Natural killer cell (primary cell): ENCODE data around the gene ENO1. TPM values are rescaled to one million over a fixed set of nuclear protein-coding genes. Genes with fewer than 3 reads are reported as not detected.

Source experiments
- ATAC-seq, 3 donors: fragments of 150-1000 bp in 2 of 3; fragments of 200-7000 bp in 1 of 3; cut with Tn5 transposase; 1 replicate in 1 of 3; 2 replicates in 2 of 3; pipeline ENCODE4 v1.10.0; 2021; ENCODE audit warnings: mild to moderate bottlenecking in 2 of 3, moderate library complexity in 2 of 3
- DNase-seq, 2 donors: peaks; one replicate each; pipeline versions ENCODE4 v3.0.0 to v3.0.0-alpha.2; 2013 to 2021; ENCODE audit warnings: mixed read lengths in 1 of 2
- H3K27ac ChIP-seq: one replicate; pipeline ENCODE4 v1.5.1; 2013; ENCODE audit warnings: mild to moderate bottlenecking, low read length
- H3K27me3 ChIP-seq: one replicate; pipeline ENCODE4 v1.6.1; 2013; ENCODE audit warnings: low read length; ENCODE audit not compliant: control insufficient read depth, insufficient read depth
- H3K36me3 ChIP-seq: one replicate; pipeline ENCODE4 v1.6.1; 2013; ENCODE audit warnings: low read length; ENCODE audit not compliant: control insufficient read depth, insufficient read depth
- H3K4me1 ChIP-seq: one replicate; pipeline ENCODE4 v1.6.1; 2013; ENCODE audit warnings: low read length; ENCODE audit not compliant: control insufficient read depth, insufficient read depth
- H3K4me3 ChIP-seq: one replicate; pipeline ENCODE4 v1.5.1; 2013; ENCODE audit warnings: low read length
- H3K9me3 ChIP-seq: one replicate; pipeline ENCODE4 v1.6.1; 2013; ENCODE audit warnings: low read length; ENCODE audit not compliant: control insufficient read depth, insufficient read depth
- H3K27ac Mint-ChIP-seq, 2 donors: one replicate each; pipeline ENCODE4 v1.8.0; 2022; ENCODE audit warnings: mild to moderate bottlenecking in 2 of 2, mixed read lengths in 2 of 2, moderate library complexity in 1 of 2
- H3K27me3 Mint-ChIP-seq, 2 donors: one replicate each; pipeline ENCODE4 v1.8.0; 2022; ENCODE audit warnings: low read depth in 2 of 2, mixed read lengths in 2 of 2
- H3K36me3 Mint-ChIP-seq: one replicate; pipeline ENCODE4 v1.8.0; 2022; ENCODE audit warnings: mixed read lengths
- H3K4me1 Mint-ChIP-seq, 2 donors: one replicate each; pipeline ENCODE4 v1.8.0; 2022; ENCODE audit warnings: mixed read lengths in 2 of 2
- H3K4me3 Mint-ChIP-seq: one replicate; pipeline ENCODE4 v1.8.0; 2022; ENCODE audit warnings: mild to moderate bottlenecking, moderate library complexity, mixed read lengths
- H3K9me3 Mint-ChIP-seq, 2 donors: one replicate each; pipeline ENCODE4 v1.8.0; 2022; ENCODE audit warnings: mixed read lengths in 2 of 2
- CTCF ChIP-seq: fragments of 200-600 bp; IDR thresholded peaks from one replicate; pipeline ENCODE4 v1.8.0; 2022; ENCODE audit warnings: antibody characterized with exemption
- WGBS: methylation state at CpG from one replicate; pipeline ENCODE4 v1.1.7; 2013; ENCODE audit warnings: missing lambda C conversion rate; ENCODE audit not compliant: insufficient coverage; 5-methylcytosine and 5-hydroxymethylcytosine counted together
- intact Hi-C: fragments of 100-400 bp; cut with micrococcal nuclease; formaldehyde crosslinking; loops from one replicate; pipeline ENCODE4 v1.14.2; 2022
- total RNA-seq, 4 donors: library from RNA; stranded (reverse); fragments of 120-200 nt in 1 of 4; gene quantifications; one replicate each; pipeline versions ENCODE4 v1.2.3 to v1.2.4, GENCODE V29; 2013 to 2022

The ENO1 gene
- total RNA-seq, 3 donors from 2014 or later (not counting 1 experiment from before 2014, with no cell fraction given), result 254 to 299 (median 266) TPM

- ATAC-seq, result peak; percentile 78 to 91 (median 83)
- WGBS, result 81% methylated on average over 9 of the region's 10 CpGs
- H3K4me1 Mint-ChIP-seq, result peaks cover 8 to 14% of the 10 kb centered on the region in 2 donors
Measured at GRCh38 chr1:8825985-8826481, 52.5 kb downstream of the ENO1 start.

GRCh38 chr1:8823295-8823664, 55.2 kb downstream of the ENO1 start:
- no peaks in the 10 kb centered on the region for H3K36me3 ChIP-seq
- H3K27me3 ChIP-seq, result no peaks in the 10 kb centered on the region
- no peaks in the 10 kb centered on the region for H3K36me3 Mint-ChIP-seq
- H3K27ac Mint-ChIP-seq, result no peak overlapping the region
- H3K4me1 ChIP-seq, result peaks cover 7% of the 10 kb centered on the region
- H3K27ac ChIP-seq, result no peak overlapping the region
- no peak for TF ChIP-seq CTCF
- no peaks in the 10 kb centered on the region for H3K9me3 ChIP-seq
- DNase-seq (no peak), ATAC-seq (no peak)
- H3K4me1 Mint-ChIP-seq, result peaks cover 3 to 8% of the 10 kb centered on the region in 2 donors
- no peaks in the 10 kb centered on the region for H3K27me3 Mint-ChIP-seq
- no peak overlapping the region for H3K4me3 Mint-ChIP-seq
- H3K9me3 Mint-ChIP-seq, result no peaks in the 10 kb centered on the region
- H3K4me3 ChIP-seq, result no peak overlapping the region
- intact Hi-C loops, result no loop called here
- 93% methylated on average over 6 of the region's 6 CpGs for WGBS

More at GRCh38 chr1:8825985-8826481, 52.5 kb downstream of the ENO1 start:
- intact Hi-C loops, result no loop called here
- no peak overlapping the region for H3K4me3 ChIP-seq
- H3K4me1 ChIP-seq, result peaks cover 16% of the 10 kb centered on the region
- no peaks in the 10 kb centered on the region for H3K9me3 ChIP-seq
- TF ChIP-seq CTCF, result no peak
- H3K36me3 ChIP-seq, result no peaks in the 10 kb centered on the region
- H3K27me3 Mint-ChIP-seq, result no peaks in the 10 kb centered on the region
- peak; percentile 38 to 44 for DNase-seq
- peak overlapping the region; percentile 43 for H3K27ac ChIP-seq
- no peaks in the 10 kb centered on the region for H3K27me3 ChIP-seq
- peak overlapping the region; percentile 25 for H3K4me3 Mint-ChIP-seq
- peak overlapping the region; percentile 70 to 79 for H3K27ac Mint-ChIP-seq
- H3K36me3 Mint-ChIP-seq, result no peaks in the 10 kb centered on the region
- H3K9me3 Mint-ChIP-seq, result no peaks in the 10 kb centered on the region

GRCh38 chr1:8822373-8823294, 55.9 kb downstream of the ENO1 start:
- Mint-ChIP-seq H3K27ac (no peak overlapping the region), H3K4me3 (no peak overlapping the region), H3K4me1 (peaks cover 7 to 13% of the 10 kb centered on the region in 2 donors), H3K27me3 (no peaks in the 10 kb centered on the region), H3K9me3 (no peaks in the 10 kb centered on the region), H3K36me3 (no peaks in the 10 kb centered on the region)
- Histone ChIP-seq H3K9me3 (no peaks in the 10 kb centered on the region), H3K36me3 (no peaks in the 10 kb centered on the region), H3K27me3 (no peaks in the 10 kb centered on the region), H3K27ac (no peak overlapping the region), H3K4me3 (no peak overlapping the region), H3K4me1 (peaks cover 7% of the 10 kb centered on the region)
- ATAC-seq (no peak), DNase-seq (no peak)
- no peak for TF ChIP-seq CTCF
- intact Hi-C loops, result no loop called here
- 90% methylated on average over 9 of the region's 10 CpGs for WGBS
